ENCODE data around the gene MTURN. TPM values are rescaled to one million over a fixed set of nuclear protein-coding genes. Genes with fewer than 3 reads are reported as not detected.

MTURN gene
- total RNA-seq, 1 experiment from 2014 or later, result 5.4 TPM

- no peaks in the 10 kb centered on the region for H3K9me2 ChIP-seq (replicated peaks; ENCODE audit: low read length)
- no peak overlapping the region for H2AFZ ChIP-seq (ENCODE audit: low read length)
- H3K27me3 ChIP-seq (ENCODE audit: low read length), result no peaks in the 10 kb centered on the region
- TF ChIP-seq EZH2phosphoT487 (IDR thresholded peaks at IDR 0.05; ENCODE audit: borderline replicate concordance, low read length) (no peak), EZH2 (IDR thresholded peaks at IDR 0.05; ENCODE audit: low read length, unreplicated experiment) (no peak)
- TF ChIP-seq, protein P1, sequence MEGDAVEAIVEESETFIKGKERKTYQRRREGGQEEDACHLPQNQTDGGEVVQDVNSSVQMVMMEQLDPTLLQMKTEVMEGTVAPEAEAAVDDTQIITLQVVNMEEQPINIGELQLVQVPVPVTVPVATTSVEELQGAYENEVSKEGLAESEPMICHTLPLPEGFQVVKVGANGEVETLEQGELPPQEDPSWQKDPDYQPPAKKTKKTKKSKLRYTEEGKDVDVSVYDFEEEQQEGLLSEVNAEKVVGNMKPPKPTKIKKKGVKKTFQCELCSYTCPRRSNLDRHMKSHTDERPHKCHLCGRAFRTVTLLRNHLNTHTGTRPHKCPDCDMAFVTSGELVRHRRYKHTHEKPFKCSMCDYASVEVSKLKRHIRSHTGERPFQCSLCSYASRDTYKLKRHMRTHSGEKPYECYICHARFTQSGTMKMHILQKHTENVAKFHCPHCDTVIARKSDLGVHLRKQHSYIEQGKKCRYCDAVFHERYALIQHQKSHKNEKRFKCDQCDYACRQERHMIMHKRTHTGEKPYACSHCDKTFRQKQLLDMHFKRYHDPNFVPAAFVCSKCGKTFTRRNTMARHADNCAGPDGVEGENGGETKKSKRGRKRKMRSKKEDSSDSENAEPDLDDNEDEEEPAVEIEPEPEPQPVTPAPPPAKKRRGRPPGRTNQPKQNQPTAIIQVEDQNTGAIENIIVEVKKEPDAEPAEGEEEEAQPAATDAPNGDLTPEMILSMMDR (conservative IDR thresholded peaks at IDR 0.05; ENCODE audit: low read depth, low read length), result no peak
- CTCF ChIA-PET, result no interaction called here
- ATAC-seq (no peak), DNase-seq (no peak)
- no peak overlapping the region for H3K27ac ChIP-seq (ENCODE audit: low read length)
- peaks cover 4% of the 10 kb centered on the region for H3F3A ChIP-seq (ENCODE audit: low read length, unreplicated experiment)
- no peaks in the 10 kb centered on the region for H4K20me1 ChIP-seq (ENCODE audit: low read length)
- H3K9me3 ChIP-seq (ENCODE audit: low read length), result no peaks in the 10 kb centered on the region
- no peaks in the 10 kb centered on the region for H3K79me2 ChIP-seq (ENCODE audit: low read length)
- H3K36me3 ChIP-seq (ENCODE audit: low read depth, low read length), result no peaks in the 10 kb centered on the region
- no peak overlapping the region for H3K4me2 ChIP-seq (ENCODE audit: low read length)
- H3K9ac ChIP-seq (ENCODE audit: low read length), result no peak overlapping the region
- no peak overlapping the region for H3K4me3 ChIP-seq (ENCODE audit: low read length)
- intact Hi-C loops (cut with micrococcal nuclease), result no loop called here
- no peaks in the 10 kb centered on the region for H3K4me1 ChIP-seq (ENCODE audit: insufficient read depth, low read length)
- POLR2A ChIA-PET (ENCODE audit: unreplicated experiment), result no interaction called here
- no TSS peak for BruUV-seq (replicated peaks)
Measured at GRCh38 chr7:30115709-30116297, 19.0 kb upstream of the MTURN start.

GRCh38 chr7:30116771-30117170, 18.0 kb upstream of the MTURN start:
- ATAC-seq, result no peak
- Histone ChIP-seq H3K36me3 (ENCODE audit: low read depth, low read length) (no peaks in the 10 kb centered on the region), H3K27me3 (ENCODE audit: low read length) (no peaks in the 10 kb centered on the region), H3F3A (ENCODE audit: low read length, unreplicated experiment) (peaks cover 4% of the 10 kb centered on the region), H3K4me1 (ENCODE audit: insufficient read depth, low read length) (no peaks in the 10 kb centered on the region), H3K27ac (ENCODE audit: low read length) (no peak overlapping the region), H4K20me1 (ENCODE audit: low read length) (no peaks in the 10 kb centered on the region), H2AFZ (ENCODE audit: low read length) (no peak overlapping the region), H3K9me3 (ENCODE audit: low read length) (no peaks in the 10 kb centered on the region), H3K9me2 (replicated peaks; ENCODE audit: low read length) (no peaks in the 10 kb centered on the region), H3K4me2 (ENCODE audit: low read length) (no peak overlapping the region), H3K4me3 (ENCODE audit: low read length) (no peak overlapping the region), H3K9ac (ENCODE audit: low read length) (no peak overlapping the region), H3K79me2 (ENCODE audit: low read length) (no peaks in the 10 kb centered on the region)
- ChIA-PET CTCF (no interaction called here), POLR2A (ENCODE audit: unreplicated experiment) (no interaction called here)
- TF ChIP-seq EZH2 (IDR thresholded peaks at IDR 0.05; ENCODE audit: low read length, unreplicated experiment) (no peak), EZH2phosphoT487 (IDR thresholded peaks at IDR 0.05; ENCODE audit: borderline replicate concordance, low read length) (no peak)
- TF ChIP-seq, protein P1 (conservative IDR thresholded peaks at IDR 0.05; ENCODE audit: low read depth, low read length), result no peak
- BruUV-seq (replicated peaks), result no TSS peak
- DNase-seq, result no peak
- intact Hi-C loops (cut with micrococcal nuclease), result no loop called here

- DNase-seq, result no peak
Measured at GRCh38 chr7:30117896-30118295, 16.9 kb upstream of the MTURN start.

More at GRCh38 chr7:30117896-30118295, 16.9 kb upstream of the MTURN start:
- Histone ChIP-seq H3K9ac (ENCODE audit: low read length) (no peak overlapping the region), H3K9me3 (ENCODE audit: low read length) (no peaks in the 10 kb centered on the region), H3K36me3 (ENCODE audit: low read depth, low read length) (no peaks in the 10 kb centered on the region), H3K4me1 (ENCODE audit: insufficient read depth, low read length) (no peaks in the 10 kb centered on the region), H3K4me2 (ENCODE audit: low read length) (no peak overlapping the region), H3K27me3 (ENCODE audit: low read length) (no peaks in the 10 kb centered on the region), H3K27ac (ENCODE audit: low read length) (no peak overlapping the region), H2AFZ (ENCODE audit: low read length) (no peak overlapping the region), H3F3A (ENCODE audit: low read length, unreplicated experiment) (peaks cover 4% of the 10 kb centered on the region), H3K4me3 (ENCODE audit: low read length) (no peak overlapping the region), H3K79me2 (ENCODE audit: low read length) (no peaks in the 10 kb centered on the region), H4K20me1 (ENCODE audit: low read length) (no peaks in the 10 kb centered on the region), H3K9me2 (replicated peaks; ENCODE audit: low read length) (no peaks in the 10 kb centered on the region)
- ATAC-seq, result no peak
- intact Hi-C loops (cut with micrococcal nuclease), result no loop called here
- BruUV-seq (replicated peaks), result no TSS peak
- TF ChIP-seq, protein P1 (conservative IDR thresholded peaks at IDR 0.05; ENCODE audit: low read depth, low read length), result no peak
- no peak for TF ChIP-seq EZH2phosphoT487 (IDR thresholded peaks at IDR 0.05; ENCODE audit: borderline replicate concordance, low read length)
- no peak for TF ChIP-seq EZH2 (IDR thresholded peaks at IDR 0.05; ENCODE audit: low read length, unreplicated experiment)
- ChIA-PET CTCF (no interaction called here), POLR2A (ENCODE audit: unreplicated experiment) (no interaction called here)

All from PC-3 (cell line).